ENCODE data around the gene USP54.

DNA sequence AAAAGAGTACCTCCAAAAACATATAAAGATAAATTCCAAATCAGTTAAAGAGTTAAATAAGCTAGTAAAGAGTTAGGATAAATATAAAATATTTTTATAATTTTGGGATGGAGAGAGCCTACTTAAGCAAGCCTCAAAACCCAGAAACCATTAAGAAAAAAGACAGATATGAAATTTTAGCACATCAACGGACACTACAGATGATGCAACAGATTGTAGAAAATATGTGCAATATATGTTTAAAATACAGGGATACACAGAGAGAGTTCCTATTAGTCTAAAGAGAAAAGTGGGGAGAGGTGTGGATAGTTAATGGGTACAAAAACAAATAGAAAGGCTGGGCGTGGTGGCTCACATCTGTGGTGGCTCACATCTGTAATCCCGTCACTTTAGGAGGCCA is 23.6 kb upstream of the USP54 start:
- TF ChIP-seq NFRKB (IDR thresholded peaks at IDR 0.05) (no peak), BHLHE40 (IDR thresholded peaks at IDR 0.05; ENCODE audit: borderline replicate concordance) (no peak), ARNT (IDR thresholded peaks at IDR 0.05) (no peak), FOXA1 (IDR thresholded peaks at IDR 0.05) (no peak), TARDBP (IDR thresholded peaks at IDR 0.05) (no peak)

All from HEK293T (cell line).